Measurements from ENCODE around the gene PDAP1. TPM values are rescaled to one million over a fixed set of nuclear protein-coding genes. Genes with fewer than 3 reads are reported as not detected.

Gene PDAP1
- total RNA-seq, 1 experiment from 2014 or later = 147 TPM

GRCh38 chr7:99375070-99375807 lies 33.2 kb downstream of the PDAP1 start:
- H3K9me3 ChIP-seq (ENCODE audit: control insufficient read depth, insufficient read depth, low read depth, low read length) = no peaks in the 10 kb centered on the region
- intact Hi-C loops (cut with micrococcal nuclease; ENCODE audit: unreplicated experiment) = no loop called here
- in situ Hi-C loops (cut with HindIII; ENCODE audit: low pct_unique_long_range_greater_than_20kb, low sequenced_read_pairs) = no loop called here
- POLR2A ChIA-PET = interaction anchor here (0.5 to 0.9 kb wide), 5 partner anchors 18 to 368 kb away, joined by 3 to 8 read pairs (median 6); no protein-coding TSS in a partner anchor
- no TSS peak for BruUV-seq (replicated peaks)
- DNase-seq (ENCODE audit: low read depth, low spot score) = no peak
- peak; percentile 67 for ATAC-seq
- H3K4me1 ChIP-seq (ENCODE audit: control insufficient read depth, insufficient read depth, low read length) = peaks cover 36% of the 10 kb centered on the region
- H3K4me3 ChIP-seq (ENCODE audit: low read depth in 2 of 2, low read length in 2 of 2) = peak overlapping the region; percentile 63 to 81
- no peaks in the 10 kb centered on the region for H3K27me3 ChIP-seq (ENCODE audit: control insufficient read depth, insufficient read depth, low read length)
- peak overlapping the region; percentile 23; the same call in 1 of the 2 replicates for H3K27ac ChIP-seq (ENCODE audit: low read length)
- TF ChIP-seq TCF7L2 (IDR thresholded peaks at IDR 0.05; ENCODE audit: low read depth, low read length) = no peak
- peak; percentile 51; the same call in 1 of the 2 replicates for TF ChIP-seq POLR2AphosphoS5 (IDR thresholded peaks at IDR 0.05; ENCODE audit: low read depth, low read length)
- TF ChIP-seq SIN3A (IDR thresholded peaks at IDR 0.05; ENCODE audit: borderline replicate concordance, insufficient read depth, low read depth, low read length) = no peak; the same call in 1 of the 2 replicates
- no peak for TF ChIP-seq REST (IDR thresholded peaks at IDR 0.05; ENCODE audit: insufficient read depth in 1 of 2, low read depth in 2 of 2, low read length in 1 of 2)
- no peak for TF ChIP-seq CTCF (IDR thresholded peaks at IDR 0.05)
- H3K36me3 ChIP-seq (ENCODE audit: control insufficient read depth, insufficient read depth, low read length) = no peaks in the 10 kb centered on the region; the same call in 1 of the 2 replicates
- CTCF ChIA-PET = interaction anchor here (0.7 kb wide), 1 partner anchor 338 kb away, joined by 12 read pairs; no protein-coding TSS in a partner anchor

GRCh38 chr7:99374111-99375064 lies 34.0 kb downstream of the PDAP1 start, which contains the start of gene ARPC1B:
Gene ARPC1B, plus strand, starts transcription at chr7:99374730. Its CDS starts 10,985 bp downstream, at chr7:99385715.
- Histone ChIP-seq H3K9me3 (ENCODE audit: control insufficient read depth, insufficient read depth, low read depth, low read length) (no peaks in the 10 kb centered on the region), H3K27me3 (ENCODE audit: control insufficient read depth, insufficient read depth, low read length) (no peaks in the 10 kb centered on the region), H3K27ac (ENCODE audit: low read length) (peak within 1 kb of the TSS; percentile 77), H3K36me3 (ENCODE audit: control insufficient read depth, insufficient read depth, low read length) (no peaks in the 10 kb centered on the region; the same call in 1 of the 2 replicates), H3K4me3 (ENCODE audit: low read depth in 2 of 2, low read length in 2 of 2) (peak within 1 kb of the TSS; percentile 63 to 81), H3K4me1 (ENCODE audit: control insufficient read depth, insufficient read depth, low read length) (peaks cover 33% of the 10 kb centered on the region)
- intact Hi-C loops (cut with micrococcal nuclease; ENCODE audit: unreplicated experiment) = no loop called here
- in situ Hi-C loops (cut with HindIII; ENCODE audit: low pct_unique_long_range_greater_than_20kb, low sequenced_read_pairs) = no loop called here
- CTCF ChIA-PET = interaction anchor here (0.5 to 0.6 kb wide), 2 partner anchors 15 to 42 kb away, joined by 3 to 10 read pairs; no protein-coding TSS in a partner anchor
- peak; percentile 83 for TF ChIP-seq POLR2AphosphoS5 (IDR thresholded peaks at IDR 0.05; ENCODE audit: low read depth, low read length)
- TF ChIP-seq SIN3A (IDR thresholded peaks at IDR 0.05; ENCODE audit: borderline replicate concordance, insufficient read depth, low read depth, low read length) = 0 out of 2 replicates have a peak, but pooled peaks have one; percentile 14
- no peak for TF ChIP-seq CTCF (IDR thresholded peaks at IDR 0.05)
- ATAC-seq (peak; percentile 87), DNase-seq (ENCODE audit: low read depth, low spot score) (no peak)
- BruUV-seq (replicated peaks) = no TSS peak
- POLR2A ChIA-PET = interaction anchor here (0.6 to 0.7 kb wide), 3 partner anchors 24 to 367 kb away, joined by 3 to 9 read pairs (median 4); no protein-coding TSS in a partner anchor
